ENCODE results near the gene CERS6. TPM values are rescaled to one million over a fixed set of nuclear protein-coding genes. Genes with fewer than 3 reads are reported as not detected.

CERS6 gene
- total RNA-seq, 4 donors from 2014 or later, result 53.7 to 78.3 (median 63.8) TPM

GRCh38 chr2:168796583-168797285 is 340.7 kb downstream of the CERS6 start:
- intact Hi-C loops (cut with DNase I; ENCODE audit: low total_unique reads), result no loop called here
- DNase-seq (ENCODE audit: low spot score in 2 of 2), result no peak
- 77 to 87% methylated on average over 8 of the region's 8 CpGs for WGBS, 2 donors
- no peak overlapping the region for H3K4me3 ChIP-seq (ENCODE audit: low read depth, poor library complexity, severe bottlenecking)
- no peak for TF ChIP-seq CTCF (IDR thresholded peaks at IDR 0.05)
- TF ChIP-seq POLR2A (IDR thresholded peaks at IDR 0.05), result no peak

GRCh38 chr2:168797286-168797655 is 341.2 kb downstream of the CERS6 start:
- no peak for TF ChIP-seq POLR2A (IDR thresholded peaks at IDR 0.05)
- TF ChIP-seq CTCF (IDR thresholded peaks at IDR 0.05), result no peak
- DNase-seq (ENCODE audit: low spot score in 2 of 2), result no peak
- intact Hi-C loops (cut with DNase I; ENCODE audit: low total_unique reads), result no loop called here
- no peak overlapping the region for H3K4me3 ChIP-seq (ENCODE audit: low read depth, poor library complexity, severe bottlenecking)

GRCh38 chr2:168798076-168798887 is 342.2 kb downstream of the CERS6 start:
- no peak overlapping the region for H3K4me3 ChIP-seq (ENCODE audit: low read depth, poor library complexity, severe bottlenecking)
- no peak for DNase-seq (ENCODE audit: low spot score in 2 of 2)
- TF ChIP-seq CTCF (IDR thresholded peaks at IDR 0.05), result no peak
- no peak for TF ChIP-seq POLR2A (IDR thresholded peaks at IDR 0.05)
- intact Hi-C loops (cut with DNase I; ENCODE audit: low total_unique reads), result no loop called here
- 73 to 77% methylated on average over 13 of the region's 13 CpGs for WGBS, 2 donors

GRCh38 chr2:168798888-168799410 is 342.9 kb downstream of the CERS6 start:
- WGBS, 2 donors, result 81 to 97% methylated on average over 1 of the region's 1 CpG
- intact Hi-C loops (cut with DNase I; ENCODE audit: low total_unique reads), result no loop called here

GRCh38 chr2:168801471-168801870 is 345.4 kb downstream of the CERS6 start:
- TF ChIP-seq POLR2A (IDR thresholded peaks at IDR 0.05) (no peak), CTCF (IDR thresholded peaks at IDR 0.05) (no peak)
- H3K4me3 ChIP-seq (ENCODE audit: low read depth, poor library complexity, severe bottlenecking), result no peak overlapping the region
- 47 to 50% methylated on average over 2 of the region's 2 CpGs for WGBS, 2 donors
- intact Hi-C loops (cut with DNase I; ENCODE audit: low total_unique reads), result no loop called here
- no peak for DNase-seq (ENCODE audit: low spot score in 2 of 2)

More at GRCh38 chr2:168798888-168799410, 342.9 kb downstream of the CERS6 start:
- TF ChIP-seq POLR2A (IDR thresholded peaks at IDR 0.05), result no peak
- no peak for TF ChIP-seq CTCF (IDR thresholded peaks at IDR 0.05)
- no peak overlapping the region for H3K4me3 ChIP-seq (ENCODE audit: low read depth, poor library complexity, severe bottlenecking)
- DNase-seq (ENCODE audit: low spot score in 2 of 2), result no peak
